Epithelial cell of esophagus (primary cell): Measurements from ENCODE around the gene KCTD2.
"Not testable (repeated sequence)": the region's sequence is repeated elsewhere in the genome, so short reads cannot be mapped to it uniquely, and the experiment has no call there.

Source experiments
- DNase-seq: peaks from one replicate; pipeline ENCODE4 v3.0.0; 2010; ENCODE audit warnings: low read depth
- H3K4me3 ChIP-seq: 2 replicates; pipeline ENCODE4 v1.5.1; 2011; ENCODE audit warnings: mild to moderate bottlenecking, low read length, control low read depth
- TF ChIP-seq, protein P1 (sequence below): IDR thresholded peaks from 2 replicates; pipeline ENCODE4 v1.5.1; 2011; ENCODE audit warnings: low read depth, mild to moderate bottlenecking, low read length, control low read depth, inconsistent platforms; ENCODE audit not compliant: insufficient read depth; ENCODE audit errors: missing control alignments

KCTD2 gene

DNA sequence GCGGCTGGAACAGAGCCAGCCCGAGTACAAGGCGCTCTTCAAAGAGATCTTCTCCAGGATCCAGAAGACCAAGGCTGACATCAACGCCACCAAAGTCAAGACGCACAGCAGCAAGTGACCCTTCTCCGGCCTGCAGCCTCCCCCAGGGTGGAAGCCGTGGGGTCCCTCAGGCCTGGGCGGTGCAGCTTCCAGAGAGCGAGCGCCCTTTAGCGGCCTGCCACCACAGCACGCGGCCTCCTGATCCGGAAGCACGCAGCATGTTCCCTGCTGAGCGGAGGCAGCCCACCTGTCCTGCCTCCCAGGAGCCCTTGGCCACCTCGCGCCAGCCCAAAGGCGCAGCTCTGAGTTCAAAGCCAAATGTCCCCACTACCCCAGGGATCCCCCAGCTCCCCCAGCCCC is 43.1 kb upstream of the KCTD2 start:
- no peak for DNase-seq
- TF ChIP-seq, protein P1, sequence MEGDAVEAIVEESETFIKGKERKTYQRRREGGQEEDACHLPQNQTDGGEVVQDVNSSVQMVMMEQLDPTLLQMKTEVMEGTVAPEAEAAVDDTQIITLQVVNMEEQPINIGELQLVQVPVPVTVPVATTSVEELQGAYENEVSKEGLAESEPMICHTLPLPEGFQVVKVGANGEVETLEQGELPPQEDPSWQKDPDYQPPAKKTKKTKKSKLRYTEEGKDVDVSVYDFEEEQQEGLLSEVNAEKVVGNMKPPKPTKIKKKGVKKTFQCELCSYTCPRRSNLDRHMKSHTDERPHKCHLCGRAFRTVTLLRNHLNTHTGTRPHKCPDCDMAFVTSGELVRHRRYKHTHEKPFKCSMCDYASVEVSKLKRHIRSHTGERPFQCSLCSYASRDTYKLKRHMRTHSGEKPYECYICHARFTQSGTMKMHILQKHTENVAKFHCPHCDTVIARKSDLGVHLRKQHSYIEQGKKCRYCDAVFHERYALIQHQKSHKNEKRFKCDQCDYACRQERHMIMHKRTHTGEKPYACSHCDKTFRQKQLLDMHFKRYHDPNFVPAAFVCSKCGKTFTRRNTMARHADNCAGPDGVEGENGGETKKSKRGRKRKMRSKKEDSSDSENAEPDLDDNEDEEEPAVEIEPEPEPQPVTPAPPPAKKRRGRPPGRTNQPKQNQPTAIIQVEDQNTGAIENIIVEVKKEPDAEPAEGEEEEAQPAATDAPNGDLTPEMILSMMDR, result no peak
- no peak overlapping the region for H3K4me3 ChIP-seq

DNA sequence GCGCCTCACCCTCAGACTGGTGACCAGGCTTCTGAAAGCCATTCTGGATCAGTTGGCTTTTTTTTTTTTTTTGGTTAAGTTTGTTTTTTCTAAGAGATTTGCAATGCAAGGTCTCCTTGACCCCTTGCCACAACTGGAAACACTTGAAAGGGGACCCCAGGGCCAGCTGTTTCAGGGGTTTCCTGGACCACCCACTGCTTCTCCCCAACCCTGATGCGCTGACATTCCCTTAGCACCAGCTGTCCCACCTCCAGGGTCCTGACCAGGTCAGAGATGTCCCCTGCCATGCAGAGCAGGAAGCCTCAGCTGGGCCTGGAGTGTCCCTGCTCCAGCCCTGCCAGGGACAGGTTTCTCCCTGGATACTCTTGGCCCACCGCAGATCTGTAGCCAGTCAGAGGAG is 42.7 kb upstream of the KCTD2 start:
- TF ChIP-seq, protein P1, result no peak
- no peak for DNase-seq
- no peak overlapping the region for H3K4me3 ChIP-seq

DNA sequence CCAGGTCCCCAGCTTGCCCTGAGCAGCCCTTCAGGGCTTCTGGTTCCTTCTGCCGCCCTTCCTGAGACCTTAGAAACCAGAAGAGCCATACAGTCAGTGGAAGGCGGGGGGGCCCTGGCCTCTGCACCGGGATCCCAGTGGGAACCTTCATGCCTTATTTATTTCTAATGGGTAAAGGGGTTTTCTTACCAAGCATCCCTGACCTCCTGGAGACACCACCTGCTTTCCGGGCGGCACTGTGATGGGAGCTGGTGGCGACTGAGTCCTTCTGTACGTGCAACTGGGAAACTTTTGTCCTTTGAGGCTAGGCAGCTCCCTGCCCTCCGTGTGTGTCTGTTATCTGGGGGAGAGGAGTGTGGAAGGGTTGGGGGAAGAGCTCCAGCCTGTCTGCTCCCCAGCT is 41.7 kb upstream of the KCTD2 start:
- H3K4me3 ChIP-seq, result no peak overlapping the region
- no peak for DNase-seq
- TF ChIP-seq, protein P1, result no peak

DNA sequence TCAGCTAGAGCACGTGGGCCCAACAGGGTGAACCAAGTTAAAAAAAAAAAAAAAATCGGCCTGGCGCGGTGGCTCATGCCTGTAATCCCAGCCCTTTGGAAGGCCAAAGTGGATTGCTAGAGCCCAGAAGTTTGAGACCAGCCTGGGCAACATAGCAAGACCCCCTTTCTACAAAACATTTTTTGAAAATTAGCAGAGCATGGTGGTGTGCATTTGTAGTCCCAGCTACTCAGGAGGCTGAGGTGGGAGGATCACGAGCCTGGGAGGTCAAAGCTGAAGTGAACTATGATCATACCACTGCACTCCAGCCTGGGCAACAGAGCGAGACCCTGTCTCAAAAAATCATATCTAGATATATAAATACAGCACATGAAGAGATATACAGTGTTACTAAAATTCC is 40.9 kb upstream of the KCTD2 start:
- not testable (repeated sequence) for H3K4me3 ChIP-seq, DNase-seq

DNA sequence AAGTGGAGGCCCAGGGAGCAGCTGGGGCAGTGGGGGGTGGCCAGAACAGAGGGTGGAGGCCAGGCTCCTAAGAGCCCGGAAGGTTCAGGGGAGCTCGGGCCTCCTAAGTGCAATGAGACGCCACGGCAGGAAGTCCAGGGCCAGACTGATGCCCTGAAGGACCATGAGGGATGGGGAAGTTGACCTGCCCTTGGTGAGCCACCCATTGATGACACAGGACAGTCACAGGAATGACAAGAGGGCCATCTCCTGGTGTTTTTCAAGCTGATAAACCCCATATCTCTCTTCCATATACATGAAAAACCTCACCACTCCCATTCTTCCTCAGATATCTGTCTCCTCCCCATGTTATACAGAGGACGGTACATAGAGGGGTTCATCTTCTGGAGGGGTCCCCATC is 40.4 kb upstream of the KCTD2 start:
- TF ChIP-seq, protein P1, result no peak
- DNase-seq, result no peak
- H3K4me3 ChIP-seq, result no peak overlapping the region

DNA sequence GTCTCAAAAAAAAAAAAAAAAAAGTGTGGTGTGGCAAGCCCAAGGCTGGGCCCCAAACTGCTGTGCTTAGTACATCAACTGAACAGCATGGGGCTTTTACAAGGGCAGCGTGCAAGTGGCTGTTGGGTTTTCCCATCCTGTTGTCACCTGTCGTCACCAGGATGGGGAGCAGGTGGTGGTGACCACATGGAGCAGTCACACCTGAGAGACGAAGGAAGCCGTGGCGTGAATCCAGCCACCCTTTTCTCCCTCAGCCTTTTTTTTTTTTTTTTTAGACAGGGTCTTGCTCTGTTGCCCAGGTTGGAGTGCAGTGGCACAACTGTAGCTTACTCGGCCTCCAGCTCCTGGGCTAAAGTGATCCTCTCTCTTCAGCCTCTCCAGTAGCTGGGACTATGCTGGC is 38.7 kb upstream of the KCTD2 start:
- no peak for DNase-seq
- H3K4me3 ChIP-seq, result no peak overlapping the region
- TF ChIP-seq, protein P1, result no peak

DNA sequence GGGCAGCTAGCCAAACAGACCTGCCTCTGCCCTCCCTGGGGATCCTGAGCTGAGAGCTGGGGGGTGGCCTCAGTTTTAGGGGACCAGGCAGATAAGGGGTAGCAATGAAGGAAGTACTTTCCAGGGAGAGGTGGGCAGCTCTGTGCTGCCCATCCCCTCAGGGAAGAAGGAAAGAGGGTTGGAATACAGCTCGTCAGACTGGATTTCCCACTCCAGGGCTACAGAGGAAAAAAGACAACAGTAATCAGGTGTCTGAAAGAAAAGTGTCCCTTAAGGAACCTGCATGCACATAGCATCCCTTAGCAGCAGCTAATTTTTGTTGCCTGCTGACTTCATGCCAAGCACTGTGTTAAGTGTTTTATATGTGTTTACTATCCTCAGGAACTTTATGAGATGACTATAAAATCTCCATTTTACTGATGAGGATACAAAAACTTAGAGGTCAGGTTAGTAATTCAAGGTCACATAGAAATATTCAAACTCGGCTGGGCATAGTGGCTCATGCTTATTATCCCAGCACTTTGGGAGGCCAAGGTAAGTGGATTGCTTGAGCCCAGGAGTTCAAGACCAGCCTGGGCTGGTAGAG is 37.8 kb upstream of the KCTD2 start:
- no peak overlapping the region for H3K4me3 ChIP-seq
- TF ChIP-seq, protein P1, result no peak
- peak; percentile 22 for DNase-seq
